GM23338 (cell line): ENCODE data around the gene MMP24OS. TPM values are rescaled to one million over a fixed set of nuclear protein-coding genes. Genes with fewer than 3 reads are reported as not detected.

ENCODE experiments used
- ATAC-seq: fragments of 200-7000 bp; cut with Tn5 transposase; 3 replicates; pipeline ENCODE4 v1.9.1; 2020
- DNase-seq: peaks from one replicate; pipeline ENCODE4 v3.0.0-alpha.2; 2015; ENCODE audit warnings: low spot score
- H2AFZ ChIP-seq: fragments of 200-600 bp; sonication (generic); 2 replicates; pipeline ENCODE4 v1.8.0; 2016; ENCODE audit warnings: antibody characterized with exemption, mild to moderate bottlenecking, moderate library complexity
- H3F3A ChIP-seq: fragments of 200-600 bp; sonication (generic); replicated peaks from 2 replicates; pipeline ENCODE4 v1.8.0; 2017; ENCODE audit warnings: antibody characterized with exemption, mixed run types, low read depth
- H3K27ac ChIP-seq: fragments of 200-600 bp; sonication (generic); 2 replicates; pipeline ENCODE4 v1.6.1; 2016; ENCODE audit warnings: low read depth
- H3K27me3 ChIP-seq: fragments of 200-600 bp; sonication (generic); 2 replicates; pipeline ENCODE4 v1.8.0; 2016; ENCODE audit warnings: mild to moderate bottlenecking, mixed run types, moderate library complexity; ENCODE audit not compliant: insufficient read depth
- H3K36me3 ChIP-seq: fragments of 200-600 bp; sonication (generic); 2 replicates; pipeline ENCODE4 v1.8.0; 2016; ENCODE audit warnings: mild to moderate bottlenecking; ENCODE audit not compliant: insufficient read depth
- H3K4me1 ChIP-seq: fragments of 200-600 bp; sonication (generic); 2 replicates; pipeline ENCODE4 v1.8.0; 2016; ENCODE audit warnings: mild to moderate bottlenecking, moderate library complexity; ENCODE audit not compliant: insufficient read depth
- H3K4me2 ChIP-seq: fragments of 200-600 bp; sonication (generic); 2 replicates; pipeline ENCODE4 v1.7.1; 2017; ENCODE audit warnings: mixed run types
- H3K4me3 ChIP-seq: fragments of 200-600 bp; sonication (generic); 2 replicates; pipeline ENCODE4 v1.6.1; 2016; ENCODE audit warnings: mixed run types
- H3K79me2 ChIP-seq: fragments of 200-600 bp; sonication (generic); replicated peaks from 2 replicates; pipeline ENCODE4 v1.8.0; 2017; ENCODE audit warnings: mild to moderate bottlenecking; ENCODE audit not compliant: insufficient read depth
- H3K9me2 ChIP-seq: fragments of 200-600 bp; sonication (generic); 2 replicates; pipeline ENCODE4 v1.8.0; 2017; ENCODE audit not compliant: insufficient read depth
- H4K20me1 ChIP-seq: fragments of 200-600 bp; sonication (generic); replicated peaks from 2 replicates; pipeline ENCODE4 v1.8.0; 2017; ENCODE audit warnings: mild to moderate bottlenecking; ENCODE audit not compliant: insufficient read depth
- H3K27ac Mint-ChIP-seq: 2 replicates; pipeline ENCODE4 v1.8.0; 2020; ENCODE audit warnings: inconsistent platforms, mild to moderate bottlenecking, moderate library complexity, mixed read lengths
- H3K27me3 Mint-ChIP-seq: 3 replicates; pipeline ENCODE4 v1.8.0; 2022; ENCODE audit warnings: low read depth, mild to moderate bottlenecking, moderate library complexity, mixed read lengths, inconsistent platforms; ENCODE audit not compliant: insufficient read depth, poor library complexity
- H3K36me3 Mint-ChIP-seq: 3 replicates; pipeline ENCODE4 v1.8.0; 2021; ENCODE audit warnings: low read depth, mild to moderate bottlenecking, inconsistent platforms, moderate library complexity, mixed read lengths
- H3K4me1 Mint-ChIP-seq: 3 replicates; pipeline ENCODE4 v1.8.0; 2020; ENCODE audit warnings: mild to moderate bottlenecking, inconsistent platforms, mixed read lengths
- H3K4me3 Mint-ChIP-seq: 3 replicates; pipeline ENCODE4 v1.8.0; 2021; ENCODE audit warnings: moderate library complexity, mild to moderate bottlenecking, inconsistent platforms, mixed read lengths
- H3K9me3 Mint-ChIP-seq: 3 replicates; pipeline ENCODE4 v1.8.0; 2020; ENCODE audit warnings: moderate library complexity, mild to moderate bottlenecking, inconsistent platforms, mixed read lengths
- CREB1 ChIP-seq: fragments of 250-450 bp; sonication (Bioruptor Pico); IDR thresholded peaks from 2 replicates; pipeline ENCODE4 v1.5.0; 2020; ENCODE audit warnings: low read depth, mild to moderate bottlenecking, moderate library complexity
- ETS1 ChIP-seq: IDR thresholded peaks from 2 replicates; pipeline ENCODE4 v1.6.1; 2016; ENCODE audit warnings: antibody characterized with exemption
- EZH2 ChIP-seq: fragments of 200-600 bp; sonication (generic); IDR thresholded peaks from one replicate; pipeline ENCODE4 v1.8.0; 2017; ENCODE audit warnings: antibody characterized with exemption, mild to moderate bottlenecking, low read depth; ENCODE audit not compliant: unreplicated experiment
- EZH2phosphoT487 ChIP-seq: fragments of 200-600 bp; sonication (generic); IDR thresholded peaks from one replicate; pipeline ENCODE4 v1.8.1; 2018; ENCODE audit warnings: antibody characterized with exemption; ENCODE audit not compliant: unreplicated experiment
- JUNB ChIP-seq: IDR thresholded peaks from one replicate; pipeline ENCODE4 v1.6.1; 2016; ENCODE audit warnings: antibody characterized with exemption; ENCODE audit not compliant: unreplicated experiment
- NANOG ChIP-seq: IDR thresholded peaks from 2 replicates; pipeline ENCODE4 v1.6.1; 2016; ENCODE audit warnings: antibody characterized with exemption, borderline replicate concordance
- POLR2AphosphoS5 ChIP-seq: IDR thresholded peaks from 2 replicates; pipeline ENCODE4 v1.6.1; 2016; ENCODE audit warnings: antibody characterized with exemption, low read depth
- REST ChIP-seq: IDR thresholded peaks from one replicate; pipeline ENCODE4 v1.6.1; 2018; ENCODE audit warnings: antibody characterized with exemption; ENCODE audit not compliant: unreplicated experiment
- STAT1 ChIP-seq: IDR thresholded peaks from one replicate; pipeline ENCODE4 v1.6.1; 2016; ENCODE audit warnings: antibody characterized with exemption; ENCODE audit not compliant: unreplicated experiment
- ZNF114 ChIP-seq: fragments of 250-450 bp; sonication (Bioruptor Pico); IDR thresholded peaks from 2 replicates; pipeline ENCODE4 v1.5.0; 2020; ENCODE audit warnings: mild to moderate bottlenecking, moderate library complexity
- ZNF331 ChIP-seq: fragments of 250-450 bp; sonication (Bioruptor Pico); IDR thresholded peaks from 2 replicates; pipeline ENCODE4 v1.5.0; 2020; ENCODE audit warnings: low read depth, mild to moderate bottlenecking, moderate library complexity
- ZNF462 ChIP-seq: fragments of 250-450 bp; sonication (Bioruptor Pico); IDR thresholded peaks from 2 replicates; pipeline ENCODE4 v1.5.0; 2020; ENCODE audit warnings: mild to moderate bottlenecking, moderate library complexity
- polyA plus RNA-seq: library from polyadenylated mRNA; unstranded; fragments of >200 nt; fragmentation: Nextera tagmentation; extraction: Ambion mirVana; gene quantifications from 2 replicates; pipeline ENCODE4 v1.2.1, GENCODE V29; 2016
- total RNA-seq: library from RNA; depleted of rRNA; stranded (reverse); fragments of >200 nt; shearing (Covaris generic); gene quantifications from 2 replicates; pipeline ENCODE4 v1.2.3, GENCODE V29; 2014
- TF ChIP-seq, protein P1 (sequence below), 2 experiments: fragments of 200-600 bp in 1 of 2; sonication (generic) in 1 of 2; conservative IDR thresholded peaks; 2 replicates each; pipeline versions ENCODE4 v1.5.1 to v1.6.1; 2016 to 2017; ENCODE audit warnings: antibody characterized with exemption in 2 of 2, low read depth in 2 of 2, mild to moderate bottlenecking in 2 of 2, moderate library complexity in 1 of 2

MMP24OS gene
- total and polyA plus RNA-seq, 2 experiments from 2014 or later = 10.5 to 25.4 TPM

DNA sequence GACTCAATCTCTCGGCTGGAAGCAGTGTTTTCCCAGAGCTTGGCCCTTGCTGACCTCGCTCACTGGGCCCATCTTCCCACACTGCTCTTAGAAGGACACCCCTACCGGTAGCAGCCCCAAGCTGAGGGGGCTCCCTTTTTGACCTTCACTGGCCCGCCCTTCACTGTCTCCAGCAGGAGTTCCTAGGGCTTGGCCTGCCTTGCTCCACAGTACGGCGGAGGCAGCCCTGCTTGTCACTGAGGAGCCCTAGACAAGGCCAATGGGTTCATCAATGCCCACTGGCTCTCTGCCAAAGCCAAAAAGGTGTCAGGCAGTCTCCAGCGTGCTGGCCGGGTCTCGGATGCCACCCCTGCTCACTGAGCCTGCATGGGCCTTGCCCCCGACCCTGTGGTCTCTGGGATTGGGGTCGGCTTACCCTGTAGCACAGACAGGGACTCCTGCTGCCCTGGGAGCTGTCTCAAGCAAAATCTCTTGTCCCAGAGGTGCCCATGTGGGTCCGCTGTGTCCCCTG lies 2.1 kb downstream of the MMP24OS start:
- Histone ChIP-seq H2AFZ (no peak overlapping the region), H3K4me1 (peaks cover 11% of the 10 kb centered on the region; the same call in 1 of the 2 replicates), H3K4me2 (no peak overlapping the region; the same call in 1 of the 2 replicates), H3K9me2 (no peaks in the 10 kb centered on the region), H3K27ac (0 out of 2 replicates have a peak overlapping the region, but pooled peaks have one; percentile 55), H3K36me3 (peaks cover 4% of the 10 kb centered on the region; the same call in 1 of the 2 replicates), H3F3A (peaks cover 30% of the 10 kb centered on the region), H4K20me1 (0 out of 2 replicates have a peak, but pooled peaks cover 3% of the 10 kb centered on the region), H3K4me3 (no peak overlapping the region), H3K79me2 (0 out of 2 replicates have a peak, but pooled peaks cover 7% of the 10 kb centered on the region), H3K27me3 (no peaks in the 10 kb centered on the region)
- TF ChIP-seq EZH2phosphoT487 (no peak), NANOG (no peak), REST (no peak), EZH2 (no peak), STAT1 (no peak), ZNF331 (CRISPR knock-in tag) (no peak), JUNB (no peak), POLR2AphosphoS5 (no peak), ZNF462 (no peak), ZNF114 (no peak), ETS1 (no peak), CREB1 (no peak)
- TF ChIP-seq, protein P1, sequence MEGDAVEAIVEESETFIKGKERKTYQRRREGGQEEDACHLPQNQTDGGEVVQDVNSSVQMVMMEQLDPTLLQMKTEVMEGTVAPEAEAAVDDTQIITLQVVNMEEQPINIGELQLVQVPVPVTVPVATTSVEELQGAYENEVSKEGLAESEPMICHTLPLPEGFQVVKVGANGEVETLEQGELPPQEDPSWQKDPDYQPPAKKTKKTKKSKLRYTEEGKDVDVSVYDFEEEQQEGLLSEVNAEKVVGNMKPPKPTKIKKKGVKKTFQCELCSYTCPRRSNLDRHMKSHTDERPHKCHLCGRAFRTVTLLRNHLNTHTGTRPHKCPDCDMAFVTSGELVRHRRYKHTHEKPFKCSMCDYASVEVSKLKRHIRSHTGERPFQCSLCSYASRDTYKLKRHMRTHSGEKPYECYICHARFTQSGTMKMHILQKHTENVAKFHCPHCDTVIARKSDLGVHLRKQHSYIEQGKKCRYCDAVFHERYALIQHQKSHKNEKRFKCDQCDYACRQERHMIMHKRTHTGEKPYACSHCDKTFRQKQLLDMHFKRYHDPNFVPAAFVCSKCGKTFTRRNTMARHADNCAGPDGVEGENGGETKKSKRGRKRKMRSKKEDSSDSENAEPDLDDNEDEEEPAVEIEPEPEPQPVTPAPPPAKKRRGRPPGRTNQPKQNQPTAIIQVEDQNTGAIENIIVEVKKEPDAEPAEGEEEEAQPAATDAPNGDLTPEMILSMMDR (conservative IDR thresholded peaks at IDR 0.05; ENCODE audit: low read depth in 2 of 2) = no peak
- Mint-ChIP-seq H3K4me3 (0 out of 3 replicates have a peak overlapping the region, but pooled peaks have one; percentile 86), H3K9me3 (no peaks in the 10 kb centered on the region; the same call in 2 of the 3 replicates), H3K4me1 (peaks cover 14% of the 10 kb centered on the region), H3K27me3 (peaks cover 38% of the 10 kb centered on the region), H3K36me3 (peaks cover 28% of the 10 kb centered on the region), H3K27ac (no peak overlapping the region)
- DNase-seq = no peak
- ATAC-seq = no peak
